GM13977 (cell line): Measurements from ENCODE around the gene TCERG1L.

ENCODE experiments used
- DNase-seq: peaks from one replicate; pipeline ENCODE4 v3.0.0; 2012; ENCODE audit warnings: low spot score
- in situ Hi-C: fragments of 300-500 bp; cut with MboI; formaldehyde crosslinking; loops from one replicate; pipeline ENCODE4 v1.12.0; 2022; ENCODE audit warnings: low sequenced_read_pairs, low pct_unique_long_range_greater_than_20kb, mixed read lengths, inconsistent platforms; ENCODE audit not compliant: unreplicated experiment
- TF ChIP-seq, protein P1 (sequence below): IDR thresholded peaks from 2 replicates; pipeline ENCODE4 v1.5.1; 2012; ENCODE audit warnings: mild to moderate bottlenecking, control low read depth; ENCODE audit not compliant: insufficient read depth; ENCODE audit errors: extremely low read depth, missing control alignments

Gene TCERG1L

GRCh38 chr10:131121511-131122035, 189.9 kb downstream of the TCERG1L start:
- in situ Hi-C loops, result no loop called here
- no peak for DNase-seq
- TF ChIP-seq, protein P1, sequence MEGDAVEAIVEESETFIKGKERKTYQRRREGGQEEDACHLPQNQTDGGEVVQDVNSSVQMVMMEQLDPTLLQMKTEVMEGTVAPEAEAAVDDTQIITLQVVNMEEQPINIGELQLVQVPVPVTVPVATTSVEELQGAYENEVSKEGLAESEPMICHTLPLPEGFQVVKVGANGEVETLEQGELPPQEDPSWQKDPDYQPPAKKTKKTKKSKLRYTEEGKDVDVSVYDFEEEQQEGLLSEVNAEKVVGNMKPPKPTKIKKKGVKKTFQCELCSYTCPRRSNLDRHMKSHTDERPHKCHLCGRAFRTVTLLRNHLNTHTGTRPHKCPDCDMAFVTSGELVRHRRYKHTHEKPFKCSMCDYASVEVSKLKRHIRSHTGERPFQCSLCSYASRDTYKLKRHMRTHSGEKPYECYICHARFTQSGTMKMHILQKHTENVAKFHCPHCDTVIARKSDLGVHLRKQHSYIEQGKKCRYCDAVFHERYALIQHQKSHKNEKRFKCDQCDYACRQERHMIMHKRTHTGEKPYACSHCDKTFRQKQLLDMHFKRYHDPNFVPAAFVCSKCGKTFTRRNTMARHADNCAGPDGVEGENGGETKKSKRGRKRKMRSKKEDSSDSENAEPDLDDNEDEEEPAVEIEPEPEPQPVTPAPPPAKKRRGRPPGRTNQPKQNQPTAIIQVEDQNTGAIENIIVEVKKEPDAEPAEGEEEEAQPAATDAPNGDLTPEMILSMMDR, result no peak

DNA sequence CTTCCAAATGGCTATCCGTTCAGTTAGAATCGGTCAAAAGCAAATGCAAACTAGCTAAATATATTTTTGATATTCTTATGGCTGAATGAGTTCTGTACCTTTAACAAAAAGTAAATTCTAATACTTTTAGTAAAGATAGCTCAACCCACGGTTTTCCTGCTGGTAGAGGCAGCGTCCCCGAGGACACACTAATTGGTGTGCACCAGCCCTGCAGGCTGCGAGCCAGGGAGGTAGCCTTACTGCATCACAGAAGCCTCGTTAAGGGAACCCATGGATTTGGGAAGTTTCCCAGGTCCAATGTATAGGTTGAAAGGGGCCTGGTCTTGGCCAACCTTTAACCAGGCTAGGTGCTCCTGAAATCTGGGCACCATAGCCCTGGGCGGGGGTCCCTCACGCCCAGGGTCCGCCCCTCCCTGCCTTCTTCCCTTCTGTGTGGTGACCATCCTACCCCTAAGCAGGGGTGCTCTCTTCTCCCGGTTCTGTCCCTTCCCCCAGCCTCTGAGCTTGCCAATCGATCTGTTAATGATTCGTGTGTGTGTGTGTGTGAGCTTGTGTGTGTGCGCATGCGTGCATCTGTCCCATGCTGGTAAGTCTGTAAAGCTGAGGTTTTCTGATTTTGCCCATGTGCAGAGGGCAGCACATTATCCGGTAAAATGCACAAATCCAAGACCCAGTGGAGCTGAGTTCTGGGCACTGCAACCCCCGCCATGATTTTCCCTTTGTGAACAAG, 191.7 kb downstream of the TCERG1L start:
- in situ Hi-C loops, result no loop called here
- DNase-seq, result no peak
- TF ChIP-seq, protein P1, result no peak

- TF ChIP-seq, protein P1, result no peak
- in situ Hi-C loops, result no loop called here
- DNase-seq, result no peak
Observed at GRCh38 chr10:131117416-131118212, 193.9 kb downstream of the TCERG1L start.

DNA sequence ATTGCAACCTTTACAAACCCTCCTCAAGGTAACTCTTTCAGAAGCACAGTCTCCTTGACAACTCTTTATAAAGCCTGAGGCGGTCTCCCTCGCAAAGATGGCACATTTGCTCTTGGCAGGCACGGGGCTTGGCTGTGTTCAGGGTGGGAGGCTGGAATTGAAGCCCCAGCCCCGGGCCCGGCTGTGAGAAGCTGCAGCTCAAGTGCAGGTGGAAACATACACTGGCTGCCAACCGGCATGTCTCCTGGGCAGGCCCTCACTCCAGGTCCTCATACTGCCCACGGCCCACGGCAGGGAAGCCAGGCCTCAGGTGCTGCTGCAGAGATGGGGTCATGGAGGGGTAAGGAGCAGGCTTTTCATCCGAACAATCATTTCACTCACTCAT, 194.5 kb downstream of the TCERG1L start:
- DNase-seq, result no peak
- in situ Hi-C loops, result no loop called here
- TF ChIP-seq, protein P1, result no peak

- DNase-seq, result no peak
- TF ChIP-seq, protein P1, result no peak
- in situ Hi-C loops, result no loop called here
Observed at GRCh38 chr10:131116216-131116990, 195.1 kb downstream of the TCERG1L start.

DNA sequence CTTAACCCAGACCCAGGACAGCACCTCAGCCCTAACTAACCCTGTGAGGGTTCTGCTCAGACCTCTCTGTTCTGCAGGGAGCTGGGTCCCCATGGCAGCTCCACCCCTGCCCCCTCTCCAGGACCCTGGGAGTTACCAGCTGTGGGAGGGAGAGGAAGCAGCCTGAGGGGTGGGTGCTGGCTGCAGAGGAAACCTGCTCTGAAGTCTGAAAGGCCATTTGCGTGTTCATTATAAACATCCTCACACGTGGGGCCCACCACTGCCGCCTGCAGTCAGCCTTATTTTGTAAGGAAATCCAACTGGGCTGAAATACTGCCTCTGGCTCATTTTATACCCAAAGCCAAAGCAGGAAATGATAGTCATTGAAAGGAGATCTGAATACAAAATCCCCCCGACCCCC, 195.7 kb downstream of the TCERG1L start:
- in situ Hi-C loops, result no loop called here
- TF ChIP-seq, protein P1, result no peak
- no peak for DNase-seq
